ENCODE results near the gene KCNH3.

DNA sequence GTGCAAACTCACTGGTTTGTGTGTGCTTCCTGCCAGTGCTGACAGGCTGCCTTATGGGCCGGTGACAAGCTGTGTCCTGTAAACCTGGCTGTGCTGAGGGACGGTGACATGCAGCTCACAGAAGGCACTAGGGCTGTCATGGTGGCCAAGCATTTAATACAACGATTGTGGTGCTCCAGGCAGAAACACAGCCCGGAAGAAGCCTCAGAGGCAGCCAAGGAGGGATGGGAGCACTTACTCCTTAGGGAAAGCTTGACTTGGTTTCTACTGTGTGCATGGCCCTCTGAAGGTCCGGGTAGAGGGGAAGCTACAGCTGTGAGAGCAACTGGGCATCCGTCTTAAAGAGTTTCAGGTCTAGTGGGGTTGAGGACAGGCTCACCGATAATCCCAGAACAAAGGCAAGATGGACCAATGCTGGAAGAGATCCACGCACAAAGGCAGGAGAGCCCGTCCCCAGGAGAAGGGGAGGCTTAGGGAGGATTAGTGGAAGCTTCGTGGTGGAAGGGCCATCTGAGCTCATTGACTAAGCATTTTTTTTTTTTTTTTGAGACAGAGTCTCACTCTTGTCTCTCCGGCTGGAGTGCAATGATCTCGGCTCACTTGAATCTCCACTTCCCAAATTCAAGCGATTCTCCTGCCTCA is 39.8 kb downstream of the KCNH3 start:
- no peak for TF ChIP-seq CTCF (conservative IDR thresholded peaks at IDR 0.05 in 1 of 2, IDR thresholded peaks at IDR 0.05 in 1 of 2; ENCODE audit: low read depth in 1 of 2, low read length in 2 of 2)
- no peak for TF ChIP-seq EZH2 (IDR thresholded peaks at IDR 0.05; ENCODE audit: low read length, missing control alignments)
